HepG2 (cell line): Measurements from ENCODE around the gene FOXL3. TPM values are rescaled to one million over a fixed set of nuclear protein-coding genes. Genes with fewer than 3 reads are reported as not detected.

ENCODE experiments used
- ATAC-seq: fragments of 200-7000 bp; cut with Tn5 transposase; 3 replicates; pipeline ENCODE4 v1.9.1; 2020; ENCODE audit warnings: mild to moderate bottlenecking, moderate library complexity
- BruUV-seq: library from RNA; stranded (reverse); fragments of 400-500 nt; replicated peaks from 2 replicates; lab custom pipeline; 2021; lab: Mats Ljungman, UMichigan
- CTCF ChIA-PET: fragments of 300-600 bp; formaldehyde crosslinking; extraction: SDS; loops from one replicate; lab custom pipeline; 2021; ENCODE audit warnings: low total read pairs, inconsistent platforms, low intra/inter-chr PET ratio; lab: Yijun Ruan, JAX
- POLR2A ChIA-PET: fragments of 350-600 bp; sonication (Branson Sonifier 250); formaldehyde crosslinking; loops from one replicate; lab custom pipeline; 2020; ENCODE audit warnings: antibody characterized with exemption, inconsistent platforms; lab: Yijun Ruan, JAX
- DNase-seq: peaks from one replicate; pipeline ENCODE4 v3.0.0-alpha.2; 2015; ENCODE audit warnings: low spot score
- FAIRE-seq: peaks from 3 replicates; lab custom pipeline; 2011; peaks lifted over from hg19 to GRCh38; lab: Jason Lieb, UNC
- H2AFZ ChIP-seq: one replicate; pipeline ENCODE4 v1.6.1; 2011; ENCODE audit warnings: low read length, inconsistent platforms
- H3K27ac ChIP-seq: fragments of 300-600 bp; 3 replicates; pipeline ENCODE4 v1.8.0; 2011; ENCODE audit warnings: mixed run types, mild to moderate bottlenecking, mixed read lengths, low read length, inconsistent platforms; ENCODE audit not compliant: insufficient read depth; ENCODE audit errors: extremely low read length
- H3K27me3 ChIP-seq, 2 experiments: fragments of 200-600 bp in 1 of 2; 2 replicates in 1 of 2; 3 replicates in 1 of 2; pipeline versions ENCODE4 v1.6.0 to v1.8.0; 2011; ENCODE audit warnings: low read length in 2 of 2, mild to moderate bottlenecking in 2 of 2, moderate library complexity in 2 of 2, inconsistent platforms in 1 of 2; ENCODE audit not compliant: insufficient read depth in 2 of 2, control insufficient read depth in 1 of 2
- H3K36me3 ChIP-seq, 2 experiments: fragments of 200-600 bp in 1 of 2; replicated peaks in 1 of 2; 2 replicates in 1 of 2; 3 replicates in 1 of 2; pipeline versions ENCODE4 v1.5.1 to v1.8.0; 2011; ENCODE audit warnings: low read length in 2 of 2, inconsistent platforms in 1 of 2; ENCODE audit not compliant: insufficient read depth in 2 of 2, control insufficient read depth in 1 of 2
- H3K4me1 ChIP-seq: 2 replicates; pipeline ENCODE4 v1.5.1; 2012; ENCODE audit warnings: low read length, inconsistent platforms; ENCODE audit not compliant: insufficient read depth
- H3K4me2 ChIP-seq: 2 replicates; pipeline ENCODE4 v1.6.0; 2011; ENCODE audit warnings: low read depth, low read length, inconsistent platforms
- H3K4me3 ChIP-seq, 3 experiments: fragments of 200-600 bp in 1 of 3; sonication (generic), shearing (Covaris generic) in 1 of 3; replicated peaks in 1 of 3; 2 replicates each; pipeline ENCODE4 v1.5.1; 2011 to 2016; ENCODE audit warnings: low read length in 3 of 3, inconsistent platforms in 2 of 3, low read depth in 2 of 3, mild to moderate bottlenecking in 2 of 3, control low read depth in 1 of 3, mixed read lengths in 1 of 3; ENCODE audit not compliant: insufficient read depth in 1 of 3
- H3K79me2 ChIP-seq: one replicate; pipeline ENCODE4 v1.6.1; 2011; ENCODE audit warnings: low read length, inconsistent platforms; ENCODE audit not compliant: insufficient read depth
- H3K9ac ChIP-seq: 2 replicates; pipeline ENCODE4 v1.6.0; 2011; ENCODE audit warnings: mild to moderate bottlenecking, low read depth, low read length, inconsistent platforms; ENCODE audit not compliant: insufficient read depth
- H3K9me3 ChIP-seq: 2 replicates; pipeline ENCODE4 v1.5.1; 2012; ENCODE audit warnings: mild to moderate bottlenecking, low read length
- H4K20me1 ChIP-seq: 2 replicates; pipeline ENCODE4 v1.6.0; 2011; ENCODE audit warnings: inconsistent platforms, mild to moderate bottlenecking, low read length, moderate library complexity; ENCODE audit not compliant: insufficient read depth
- IKZF5 ChIP-seq: IDR thresholded peaks from 2 replicates; pipeline ENCODE4 v1.6.1; 2018; ENCODE audit warnings: missing genetic modification reagents, mild to moderate bottlenecking, missing compliant biosample characterization
- RXRB ChIP-seq: IDR thresholded peaks from 2 replicates; pipeline ENCODE4 v1.6.1; 2016; ENCODE audit warnings: borderline replicate concordance, missing genetic modification reagents, missing compliant biosample characterization
- SNAPC2 ChIP-seq: sonication (generic); formaldehyde crosslinking; IDR thresholded peaks from 2 replicates; pipeline ENCODE4 v1.8.1; 2022; ENCODE audit warnings: mild to moderate bottlenecking, missing genetic modification reagents
- SNAPC5 ChIP-seq: sonication (generic); formaldehyde crosslinking; IDR thresholded peaks from 2 replicates; pipeline ENCODE4 v1.8.1; 2023; ENCODE audit warnings: mild to moderate bottlenecking, missing genetic modification reagents, borderline replicate concordance
- SUZ12 ChIP-seq: fragments of 150-350 bp; IDR thresholded peaks from 2 replicates; pipeline ENCODE4 v1.6.1; 2014; ENCODE audit warnings: low read depth, low read length
- TCF12 ChIP-seq, 2 experiments: fragments of 450-650 bp in 1 of 2; sonication (generic) in 1 of 2; formaldehyde crosslinking in 1 of 2; IDR thresholded peaks; 2 replicates each; pipeline versions ENCODE4 v1.6.1 to v1.8.0; 2017 to 2022; ENCODE audit warnings: antibody characterized with exemption in 1 of 2, mild to moderate bottlenecking in 1 of 2, missing genetic modification reagents in 1 of 2, moderate library complexity in 1 of 2
- ZNF792 ChIP-seq: IDR thresholded peaks from 2 replicates; pipeline ENCODE4 v1.6.1; 2016
- WGBS: methylation state at CpG from one replicate; pipeline ENCODE4 v1.1.6; 2017; ENCODE audit warnings: low lambda C conversion rate; 5-methylcytosine and 5-hydroxymethylcytosine counted together
- in situ Hi-C: cut with HindIII; loops from 2 replicates; pipeline ENCODE4 v1.10.0; 2017; ENCODE audit warnings: low pct_unique_long_range_greater_than_20kb; ENCODE audit not compliant: extremely low pct_ligation_motif_present
- intact Hi-C: fragments of 100-400 bp; cut with micrococcal nuclease; formaldehyde crosslinking; loops from one replicate; pipeline ENCODE4 v1.10.0; 2022; ENCODE audit not compliant: unreplicated experiment
- polyA plus RNA-seq, 8 experiments: library from polyadenylated mRNA; depleted of rRNA in 3 of 8; stranded (reverse) in 7 of 8; unstranded in 1 of 8; fragments of >200 nt; fragmentation: Illumina TruSeq in 4 of 8; extraction: Trizol in 4 of 8; gene quantifications; 2 replicates each; pipeline versions ENCODE4 v1.2.1 to v1.2.3, GENCODE V29; 2011 to 2016; ENCODE audit warnings: low read depth in 4 of 8, missing spikeins in 1 of 8, mixed read lengths in 1 of 8; ENCODE audit not compliant: insufficient read depth in 1 of 8
- total RNA-seq, 5 experiments: library from RNA; depleted of rRNA; stranded (reverse); fragments of >200 nt; fragmentation: Illumina TruSeq; extraction: Trizol; gene quantifications; 2 replicates each; pipeline ENCODE4 v1.2.3, GENCODE V29; 2016; ENCODE audit warnings: low read depth in 1 of 5
- TF ChIP-seq, protein P1 (sequence below): sonication (generic); IDR thresholded peaks from 2 replicates; pipeline ENCODE4 v1.6.1; 2016; ENCODE audit warnings: low read depth, borderline replicate concordance

FOXL3 gene
- total and polyA plus RNA-seq, 2 of the 13 experiments (the other 11 are each of a cell fraction or from before 2014, with no cell fraction given) = not detected

GRCh38 chr7:259751-260405 lies 30.1 kb upstream of the FOXL3 start:
- H4K20me1 ChIP-seq = no peaks in the 10 kb centered on the region
- CTCF ChIA-PET = no interaction called here
- H3K9me3 ChIP-seq = peaks cover 28% of the 10 kb centered on the region
- no peak overlapping the region for H3K27ac ChIP-seq
- H3K9ac ChIP-seq = no peak overlapping the region
- ATAC-seq = no peak
- FAIRE-seq = no peak
- in situ Hi-C loops = no loop called here
- H3K79me2 ChIP-seq = no peaks in the 10 kb centered on the region
- no peak overlapping the region for H3K4me3 ChIP-seq
- TSS peak; percentile 51 for BruUV-seq
- no peak overlapping the region for H3K4me2 ChIP-seq
- POLR2A ChIA-PET = no interaction called here
- H2AFZ ChIP-seq = no peak overlapping the region
- DNase-seq = no peak
- intact Hi-C loops = no loop called here
- H3K27me3 ChIP-seq = no peaks in the 10 kb centered on the region
- peaks cover 6 to 19% of the 10 kb centered on the region in 2 experiments; a peak in 3 of 5 replicates for H3K36me3 ChIP-seq
- H3K4me1 ChIP-seq = no peaks in the 10 kb centered on the region
- 94% methylated on average over 37 of the region's 44 CpGs for WGBS
- TF ChIP-seq SNAPC2 (CRISPR knock-in tag) (no peak), TCF12 (IDR thresholded peaks at IDR 0.05) (no peak), TCF12 (CRISPR knock-in tag; IDR thresholded peaks at IDR 0.05) (no peak), SNAPC5 (CRISPR knock-in tag) (no peak), IKZF5 (no peak), SUZ12 (no peak), RXRB (CRISPR knock-in tag) (no peak), ZNF792 (no peak)
- TF ChIP-seq, protein P1, sequence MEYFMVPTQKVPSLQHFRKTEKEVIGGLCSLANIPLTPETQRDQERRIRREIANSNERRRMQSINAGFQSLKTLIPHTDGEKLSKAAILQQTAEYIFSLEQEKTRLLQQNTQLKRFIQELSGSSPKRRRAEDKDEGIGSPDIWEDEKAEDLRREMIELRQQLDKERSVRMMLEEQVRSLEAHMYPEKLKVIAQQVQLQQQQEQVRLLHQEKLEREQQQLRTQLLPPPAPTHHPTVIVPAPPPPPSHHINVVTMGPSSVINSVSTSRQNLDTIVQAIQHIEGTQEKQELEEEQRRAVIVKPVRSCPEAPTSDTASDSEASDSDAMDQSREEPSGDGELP = no peak
